Endothelial cell of umbilical vein (primary cell): Measurements from ENCODE around the gene KIAA1671. TPM values are rescaled to one million over a fixed set of nuclear protein-coding genes. Genes with fewer than 3 reads are reported as not detected.

Experiments
- BruUV-seq: library from RNA; stranded (reverse); fragments of 400-500 nt; replicated peaks from 2 replicates; lab custom pipeline; 2021; lab: Mats Ljungman, UMichigan
- CTCF ChIA-PET: fragments of 300-600, 350-600 bp; sonication (Branson Sonifier 250); formaldehyde crosslinking; loops from one replicate; lab custom pipeline; 2021; ENCODE audit warnings: antibody characterized with exemption, inconsistent platforms; lab: Charles Lee
- POLR2A ChIA-PET: fragments of 300-600, 350-600 bp; sonication (Branson Sonifier 250); formaldehyde crosslinking; loops from one replicate; lab custom pipeline; 2021; ENCODE audit warnings: antibody characterized with exemption, inconsistent platforms; lab: Charles Lee
- DNase-seq: peaks from one replicate; pipeline ENCODE4 v3.0.0-alpha.2; 2011; ENCODE audit warnings: low read depth, low spot score
- FAIRE-seq: peaks from 2 replicates; lab custom pipeline; 2011; peaks lifted over from hg19 to GRCh38; lab: Jason Lieb, UNC
- H2AFZ ChIP-seq: 2 replicates; pipeline ENCODE4 v1.6.0; 2012; ENCODE audit warnings: low read depth, low read length, control low read depth, inconsistent platforms
- H3K27ac ChIP-seq: 2 replicates; pipeline ENCODE4 v1.5.1; 2011; ENCODE audit warnings: low read depth, mild to moderate bottlenecking, control low read depth, low read length, moderate library complexity; ENCODE audit not compliant: insufficient read depth
- H3K27me3 ChIP-seq, 2 experiments: 2 replicates each; pipeline versions ENCODE4 v1.6.0 to v1.6.1; 2011; ENCODE audit warnings: low read length in 2 of 2, mixed read lengths in 1 of 2; ENCODE audit not compliant: control insufficient read depth in 2 of 2, insufficient read depth in 2 of 2
- H3K36me3 ChIP-seq, 2 experiments: 2 replicates in 1 of 2; 3 replicates in 1 of 2; pipeline ENCODE4 v1.5.1; 2011; ENCODE audit warnings: low read length in 2 of 2, mild to moderate bottlenecking in 1 of 2, moderate library complexity in 1 of 2; ENCODE audit not compliant: control insufficient read depth in 2 of 2, insufficient read depth in 2 of 2; ENCODE audit errors: extremely low read depth in 1 of 2
- H3K4me1 ChIP-seq: 3 replicates; pipeline ENCODE4 v1.5.1; 2011; ENCODE audit warnings: mild to moderate bottlenecking, low read length; ENCODE audit not compliant: control insufficient read depth, insufficient read depth; ENCODE audit errors: extremely low read depth
- H3K4me2 ChIP-seq: 2 replicates; pipeline ENCODE4 v1.6.1; 2011; ENCODE audit warnings: low read length, control low read depth, mixed read lengths; ENCODE audit not compliant: insufficient read depth
- H3K4me3 ChIP-seq, 3 experiments: fragments of 200-600 bp in 1 of 3; sonication (generic), shearing (Covaris generic) in 1 of 3; replicated peaks in 1 of 3; 2 replicates each; pipeline ENCODE4 v1.5.1; 2011 to 2016; ENCODE audit warnings: control low read depth in 3 of 3, low read length in 3 of 3, mild to moderate bottlenecking in 2 of 3, inconsistent platforms in 1 of 3, low read depth in 1 of 3, moderate library complexity in 1 of 3; ENCODE audit not compliant: insufficient read depth in 1 of 3
- H3K79me2 ChIP-seq: 2 replicates; pipeline ENCODE4 v1.6.0; 2012; ENCODE audit warnings: low read length, inconsistent platforms; ENCODE audit not compliant: control insufficient read depth, insufficient read depth
- H3K9ac ChIP-seq: replicated peaks from 2 replicates; pipeline ENCODE3; 2011; ENCODE audit warnings: low read length, control low read depth; ENCODE audit not compliant: insufficient read depth; ENCODE audit errors: extremely low read depth
- H3K9me1 ChIP-seq: replicated peaks from 3 replicates; pipeline ENCODE4 v1.6.0; 2011; ENCODE audit warnings: mild to moderate bottlenecking, low read length; ENCODE audit not compliant: control insufficient read depth, insufficient read depth; ENCODE audit errors: extremely low read depth
- H3K9me3 ChIP-seq: replicated peaks from 2 replicates; pipeline ENCODE4 v1.5.1; 2012; ENCODE audit warnings: low read length, inconsistent platforms; ENCODE audit not compliant: control insufficient read depth, insufficient read depth
- H4K20me1 ChIP-seq: replicated peaks from 2 replicates; pipeline ENCODE3; 2011; ENCODE audit warnings: mild to moderate bottlenecking, low read length; ENCODE audit not compliant: control insufficient read depth, insufficient read depth; ENCODE audit errors: extremely low read depth
- CTCF ChIP-seq, 2 donors: IDR thresholded peaks; 1 replicate in 1 of 2; 2 replicates in 1 of 2; pipeline ENCODE4 v1.5.1; 2011; ENCODE audit warnings: low read length in 2 of 2, mild to moderate bottlenecking in 2 of 2, moderate library complexity in 2 of 2, control low read depth in 1 of 2, inconsistent platforms in 1 of 2, low read depth in 1 of 2; ENCODE audit not compliant: insufficient read depth in 1 of 2; ENCODE audit errors: extremely low read depth in 1 of 2
- EZH2 ChIP-seq: IDR thresholded peaks from 2 replicates; pipeline ENCODE4 v1.6.1; 2012; ENCODE audit warnings: borderline replicate concordance, low read depth, mild to moderate bottlenecking, moderate library complexity, low read length, inconsistent platforms; ENCODE audit not compliant: severe bottlenecking
- FOS ChIP-seq: IDR thresholded peaks from 2 replicates; pipeline ENCODE4 v1.6.1; 2011; ENCODE audit warnings: mild to moderate bottlenecking, low read length, moderate library complexity, borderline replicate concordance; ENCODE audit not compliant: insufficient read depth
- GATA2 ChIP-seq: IDR thresholded peaks from 2 replicates; pipeline ENCODE4 v1.7.0; 2011; ENCODE audit warnings: low read depth, mild to moderate bottlenecking, moderate library complexity, mixed read lengths, low read length; ENCODE audit not compliant: insufficient read length, insufficient read depth
- JUN ChIP-seq: IDR thresholded peaks from 2 replicates; pipeline ENCODE4 v1.6.1; 2011; ENCODE audit warnings: borderline replicate concordance, low read depth; ENCODE audit not compliant: insufficient read length, insufficient read depth
- MAX ChIP-seq: IDR thresholded peaks from 2 replicates; pipeline ENCODE4 v1.6.1; 2011; ENCODE audit not compliant: insufficient read depth, insufficient read length
- MYC ChIP-seq: IDR thresholded peaks from one replicate; pipeline ENCODE4 v1.6.1; 2011; ENCODE audit warnings: mild to moderate bottlenecking, low read depth, low read length
- POLR2A ChIP-seq: IDR thresholded peaks from 2 replicates; pipeline ENCODE4 v1.6.1; 2012; ENCODE audit warnings: low read depth, mild to moderate bottlenecking, control low read depth, low read length
- POLR2AphosphoS5 ChIP-seq: IDR thresholded peaks from 2 replicates; pipeline ENCODE4 v1.6.1; 2012; ENCODE audit warnings: low read depth, mild to moderate bottlenecking, control low read depth, low read length, moderate library complexity; ENCODE audit not compliant: insufficient read depth
- dilution Hi-C: fragments of 300-500 bp; cut with MboI; formaldehyde crosslinking; loops from one replicate; pipeline ENCODE4 v1.15.0; 2019; ENCODE audit warnings: low sequenced_read_pairs; ENCODE audit not compliant: extremely low pct_ligation_motif_present
- intact Hi-C: fragments of 100-400 bp; cut with micrococcal nuclease; formaldehyde crosslinking; loops from one replicate; pipeline ENCODE4 v1.10.0; 2022
- polyA plus RNA-seq, 4 experiments: library from polyadenylated mRNA; depleted of rRNA in 3 of 4; stranded (reverse) in 3 of 4; unstranded in 1 of 4; fragments of >200 nt; gene quantifications; 2 replicates each; pipeline versions ENCODE4 v1.2.1 to v1.2.3, GENCODE V29; 2011 to 2012; ENCODE audit warnings: missing spikeins in 1 of 4
- total RNA-seq: library from RNA; stranded (reverse); gene quantifications from 2 replicates; pipeline ENCODE4 v1.2.3, GENCODE V29; 2021

KIAA1671 gene
- total and polyA plus RNA-seq, 2 donors (not counting 3 experiments of a cell fraction or from before 2014, with no cell fraction given) = 23.1 to 85.1 TPM

GRCh38 chr22:25039754-25040153, 87.2 kb downstream of the KIAA1671 start:
- Histone ChIP-seq H3K9ac (no peak overlapping the region), H3K9me1 (no peaks in the 10 kb centered on the region), H3K27me3 (no peaks in the 10 kb centered on the region), H3K79me2 (no peaks in the 10 kb centered on the region), H3K4me1 (no peaks in the 10 kb centered on the region), H3K4me2 (no peak overlapping the region), H4K20me1 (no peaks in the 10 kb centered on the region), H3K4me3 (no peak overlapping the region), H3K27ac (no peak overlapping the region), H2AFZ (no peak overlapping the region), H3K36me3 (peaks cover 0 to 10% of the 10 kb centered on the region in 2 experiments), H3K9me3 (no peaks in the 10 kb centered on the region)
- dilution Hi-C loops = no loop called here
- CTCF ChIA-PET = interaction anchor here (7.1 kb wide), 1 partner anchor 10 kb away, joined by 33 read pairs; no protein-coding TSS in a partner anchor
- POLR2A ChIA-PET = no interaction called here
- no peak for FAIRE-seq
- intact Hi-C loops = no loop called here
- DNase-seq = no peak
- BruUV-seq = no TSS peak
- TF ChIP-seq POLR2AphosphoS5 (no peak), EZH2 (no peak), CTCF (IDR thresholded peaks at IDR 0.05; ENCODE audit: extremely low read depth in 1 of 2, insufficient read depth in 1 of 2, low read depth in 1 of 2, low read length in 2 of 2) (no peak), MYC (no peak), GATA2 (no peak), FOS (no peak), MAX (no peak), POLR2A (no peak), JUN (no peak)
